ENCODE results near the gene PITPNC1.

The PITPNC1 gene

DNA sequence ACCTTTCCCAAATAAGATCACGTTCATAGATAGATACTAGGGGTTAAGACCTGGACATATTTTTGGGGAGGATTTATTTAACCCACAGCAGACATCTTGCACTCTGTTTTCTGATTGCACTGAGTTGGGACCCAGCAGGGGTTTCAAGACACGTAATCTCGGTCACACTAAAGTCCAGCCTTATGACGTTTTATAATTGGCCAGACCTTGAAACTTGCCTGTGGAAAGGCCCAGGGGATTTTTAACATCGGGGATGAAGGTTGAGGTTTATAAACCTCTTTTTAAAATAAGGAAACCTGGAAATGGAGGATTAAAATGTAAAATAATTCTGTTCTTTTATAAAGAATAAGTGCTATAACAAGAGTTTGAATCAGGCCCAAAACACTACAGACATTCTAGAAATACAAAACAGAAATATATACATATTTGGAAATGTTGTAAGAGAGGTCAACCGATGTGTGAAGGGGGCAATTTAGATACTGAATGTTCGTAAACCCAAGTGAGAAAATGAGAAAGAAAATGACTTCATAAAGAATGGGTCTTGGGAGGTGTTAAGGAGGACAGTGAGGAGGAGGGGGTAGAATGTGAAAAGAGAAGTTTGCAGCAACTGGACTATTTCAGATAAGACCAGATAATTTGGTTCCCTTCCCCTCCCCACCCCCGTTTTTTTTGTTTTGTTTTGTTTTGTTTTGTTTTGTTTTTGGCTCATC lies 279.6 kb downstream of the PITPNC1 start:
- no peak overlapping the region for H2BK12ac ChIP-seq (ENCODE audit: low read length)
- H3K4me3 ChIP-seq (ENCODE audit: low read length in 2 of 2) = no peak overlapping the region
- H3K27ac ChIP-seq (replicated peaks; ENCODE audit: low read length) = no peak overlapping the region
- no peaks in the 10 kb centered on the region for H3K36me3 ChIP-seq (replicated peaks in 1 of 2; ENCODE audit: control insufficient read depth in 2 of 2, insufficient read depth in 2 of 2, low read length in 2 of 2)
- no peak overlapping the region for H3K18ac ChIP-seq (ENCODE audit: low read length)
- H2BK5ac ChIP-seq (ENCODE audit: low read length) = no peak overlapping the region
- no CpG with 5 or more reads among the region's 8 CpGs for WGBS, 2 donors (ENCODE audit: extremely low coverage in 2 of 2, insufficient read length in 2 of 2, insufficient replicate concordance in 1 of 2)
- H3K4me2 ChIP-seq (ENCODE audit: insufficient read depth, low read length, poor library complexity, severe bottlenecking) = no peak overlapping the region
- no peak overlapping the region for H2AK5ac ChIP-seq (ENCODE audit: low read depth, low read length)
- H2AFZ ChIP-seq (ENCODE audit: low read length) = no peak overlapping the region
- no peak overlapping the region for H2BK120ac ChIP-seq (ENCODE audit: low read depth, low read length)
- no peaks in the 10 kb centered on the region for H3K79me1 ChIP-seq (ENCODE audit: low read depth, low read length)
- H4K8ac ChIP-seq (ENCODE audit: low read depth, low read length) = no peak overlapping the region
- H4K91ac ChIP-seq (ENCODE audit: low read depth, low read length, poor library complexity) = no peak overlapping the region
- H3K27me3 ChIP-seq (ENCODE audit: control insufficient read depth in 3 of 3, insufficient read depth in 3 of 3, low read depth in 1 of 3, low read length in 3 of 3) = no peaks in the 10 kb centered on the region
- no peak overlapping the region for H3K14ac ChIP-seq (ENCODE audit: low read length)
- no peak overlapping the region for H3K4ac ChIP-seq (ENCODE audit: low read length)
- H3K9me3 ChIP-seq (replicated peaks in 1 of 2; ENCODE audit: control insufficient read depth in 2 of 2, insufficient read depth in 1 of 2, low read depth in 1 of 2, low read length in 2 of 2) = peaks cover 0 to 2% of the 10 kb centered on the region in 2 donors
- no peak overlapping the region for H2BK15ac ChIP-seq (ENCODE audit: low read length)
- peaks cover 0 to 2% of the 10 kb centered on the region in 2 donors for H3K4me1 ChIP-seq (ENCODE audit: control insufficient read depth in 2 of 2, insufficient read depth in 1 of 2, low read depth in 1 of 2, low read length in 2 of 2)
- H3K23ac ChIP-seq (ENCODE audit: low read depth, low read length, poor library complexity) = no peak overlapping the region
- no peak overlapping the region for H3K9ac ChIP-seq (ENCODE audit: low read depth, low read length, poor library complexity)
- DNase-seq (ENCODE audit: low spot score) = no peak

DNA sequence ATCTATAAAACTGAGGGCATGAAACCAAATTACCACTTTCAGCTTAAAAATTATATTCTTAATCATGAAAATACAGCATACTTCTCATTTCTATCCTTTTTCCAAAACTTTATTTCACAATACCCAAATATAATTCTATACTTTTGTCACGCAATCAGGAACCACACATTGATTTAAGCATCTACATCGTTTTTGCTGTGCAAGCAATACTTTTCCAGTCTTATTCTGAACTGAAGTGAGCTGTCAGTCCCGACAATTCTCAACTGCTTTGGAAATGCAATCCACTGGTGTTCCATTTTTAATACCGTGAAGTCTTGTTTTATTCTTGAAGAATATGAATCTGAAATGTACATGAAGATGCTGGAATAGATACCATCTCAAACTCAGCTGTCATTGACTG lies 280.5 kb downstream of the PITPNC1 start:
- Histone ChIP-seq H3K14ac (ENCODE audit: low read length) (no peak overlapping the region), H3K79me1 (ENCODE audit: low read depth, low read length) (no peaks in the 10 kb centered on the region), H2BK12ac (ENCODE audit: low read length) (no peak overlapping the region), H2BK120ac (ENCODE audit: low read depth, low read length) (no peak overlapping the region), H3K18ac (ENCODE audit: low read length) (no peak overlapping the region), H2AK5ac (ENCODE audit: low read depth, low read length) (no peak overlapping the region), H3K4me2 (ENCODE audit: insufficient read depth, low read length, poor library complexity, severe bottlenecking) (no peak overlapping the region), H4K8ac (ENCODE audit: low read depth, low read length) (no peak overlapping the region), H3K9ac (ENCODE audit: low read depth, low read length, poor library complexity) (no peak overlapping the region), H3K27ac (replicated peaks; ENCODE audit: low read length) (no peak overlapping the region), H3K23ac (ENCODE audit: low read depth, low read length, poor library complexity) (no peak overlapping the region), H2BK5ac (ENCODE audit: low read length) (no peak overlapping the region), H2AFZ (ENCODE audit: low read length) (no peak overlapping the region), H3K4me3 (ENCODE audit: low read length in 2 of 2) (no peak overlapping the region), H3K4me1 (ENCODE audit: control insufficient read depth in 2 of 2, insufficient read depth in 1 of 2, low read depth in 1 of 2, low read length in 2 of 2) (peaks cover 0 to 2% of the 10 kb centered on the region in 2 donors), H3K9me3 (replicated peaks in 1 of 2; ENCODE audit: control insufficient read depth in 2 of 2, insufficient read depth in 1 of 2, low read depth in 1 of 2, low read length in 2 of 2) (peaks cover 0 to 2% of the 10 kb centered on the region in 2 donors), H2BK15ac (ENCODE audit: low read length) (no peak overlapping the region), H3K4ac (ENCODE audit: low read length) (no peak overlapping the region), H4K91ac (ENCODE audit: low read depth, low read length, poor library complexity) (no peak overlapping the region), H3K27me3 (ENCODE audit: control insufficient read depth in 3 of 3, insufficient read depth in 3 of 3, low read depth in 1 of 3, low read length in 3 of 3) (no peaks in the 10 kb centered on the region), H3K36me3 (replicated peaks in 1 of 2; ENCODE audit: control insufficient read depth in 2 of 2, insufficient read depth in 2 of 2, low read length in 2 of 2) (no peaks in the 10 kb centered on the region)
- 100% methylated on average over 1 of the region's 4 CpGs for WGBS, 2 donors (ENCODE audit: extremely low coverage in 2 of 2, insufficient read length in 2 of 2, insufficient replicate concordance in 1 of 2)
- DNase-seq (ENCODE audit: low spot score) = no peak

DNA sequence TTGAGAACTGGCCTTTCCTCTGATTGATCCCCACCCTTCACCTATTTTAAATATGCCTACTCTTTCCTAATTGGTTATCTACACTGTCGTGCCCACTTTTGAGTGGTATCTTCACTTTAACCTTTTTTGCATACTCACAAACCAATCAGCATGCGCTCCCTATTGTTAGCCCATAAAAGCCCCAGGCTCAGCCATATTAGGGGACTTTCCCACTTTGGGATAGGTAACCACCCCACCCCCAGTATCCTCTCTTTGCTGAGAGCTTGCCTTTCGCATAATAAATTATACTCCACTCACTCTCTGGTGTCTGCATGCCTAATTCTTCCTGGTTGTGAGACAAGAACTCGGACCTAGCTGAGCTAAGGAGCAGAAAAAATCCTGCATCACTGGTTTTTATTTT lies 281.2 kb downstream of the PITPNC1 start:
- Histone ChIP-seq H4K8ac (ENCODE audit: low read depth, low read length) (no peak overlapping the region), H3K4me1 (ENCODE audit: control insufficient read depth in 2 of 2, insufficient read depth in 1 of 2, low read depth in 1 of 2, low read length in 2 of 2) (peaks cover 0 to 2% of the 10 kb centered on the region in 2 donors), H3K9me3 (replicated peaks in 1 of 2; ENCODE audit: control insufficient read depth in 2 of 2, insufficient read depth in 1 of 2, low read depth in 1 of 2, low read length in 2 of 2) (peaks cover 0 to 2% of the 10 kb centered on the region in 2 donors), H3K4ac (ENCODE audit: low read length) (no peak overlapping the region), H3K14ac (ENCODE audit: low read length) (no peak overlapping the region), H2BK15ac (ENCODE audit: low read length) (no peak overlapping the region), H2BK12ac (ENCODE audit: low read length) (no peak overlapping the region), H3K18ac (ENCODE audit: low read length) (no peak overlapping the region), H3K36me3 (replicated peaks in 1 of 2; ENCODE audit: control insufficient read depth in 2 of 2, insufficient read depth in 2 of 2, low read length in 2 of 2) (no peaks in the 10 kb centered on the region), H3K27me3 (ENCODE audit: control insufficient read depth in 3 of 3, insufficient read depth in 3 of 3, low read depth in 1 of 3, low read length in 3 of 3) (no peaks in the 10 kb centered on the region), H2BK120ac (ENCODE audit: low read depth, low read length) (no peak overlapping the region), H2AFZ (ENCODE audit: low read length) (no peak overlapping the region), H3K4me2 (ENCODE audit: insufficient read depth, low read length, poor library complexity, severe bottlenecking) (no peak overlapping the region), H4K91ac (ENCODE audit: low read depth, low read length, poor library complexity) (no peak overlapping the region), H3K27ac (replicated peaks; ENCODE audit: low read length) (no peak overlapping the region), H2BK5ac (ENCODE audit: low read length) (no peak overlapping the region), H3K79me1 (ENCODE audit: low read depth, low read length) (no peaks in the 10 kb centered on the region), H3K4me3 (ENCODE audit: low read length in 2 of 2) (no peak overlapping the region), H3K23ac (ENCODE audit: low read depth, low read length, poor library complexity) (no peak overlapping the region), H2AK5ac (ENCODE audit: low read depth, low read length) (no peak overlapping the region), H3K9ac (ENCODE audit: low read depth, low read length, poor library complexity) (no peak overlapping the region)
- no peak for DNase-seq (ENCODE audit: low spot score)
- WGBS, 2 donors (ENCODE audit: extremely low coverage in 2 of 2, insufficient read length in 2 of 2, insufficient replicate concordance in 1 of 2) = no CpG with 5 or more reads among the region's 4 CpGs

GRCh38 chr17:67659028-67659427 lies 281.9 kb downstream of the PITPNC1 start:
- Histone ChIP-seq H2BK5ac (ENCODE audit: low read length) (no peak overlapping the region), H4K91ac (ENCODE audit: low read depth, low read length, poor library complexity) (no peak overlapping the region), H3K9ac (ENCODE audit: low read depth, low read length, poor library complexity) (no peak overlapping the region), H2BK120ac (ENCODE audit: low read depth, low read length) (no peak overlapping the region), H2AFZ (ENCODE audit: low read length) (no peak overlapping the region), H3K36me3 (replicated peaks in 1 of 2; ENCODE audit: control insufficient read depth in 2 of 2, insufficient read depth in 2 of 2, low read length in 2 of 2) (no peaks in the 10 kb centered on the region), H3K4me3 (ENCODE audit: low read length in 2 of 2) (no peak overlapping the region), H3K18ac (ENCODE audit: low read length) (no peak overlapping the region), H3K4me1 (ENCODE audit: control insufficient read depth in 2 of 2, insufficient read depth in 1 of 2, low read depth in 1 of 2, low read length in 2 of 2) (peaks cover 0 to 2% of the 10 kb centered on the region in 2 donors), H3K23ac (ENCODE audit: low read depth, low read length, poor library complexity) (no peak overlapping the region), H3K27ac (replicated peaks; ENCODE audit: low read length) (no peak overlapping the region), H2BK12ac (ENCODE audit: low read length) (no peak overlapping the region), H4K8ac (ENCODE audit: low read depth, low read length) (no peak overlapping the region), H3K4ac (ENCODE audit: low read length) (no peak overlapping the region), H3K4me2 (ENCODE audit: insufficient read depth, low read length, poor library complexity, severe bottlenecking) (no peak overlapping the region), H3K27me3 (ENCODE audit: control insufficient read depth in 3 of 3, insufficient read depth in 3 of 3, low read depth in 1 of 3, low read length in 3 of 3) (no peaks in the 10 kb centered on the region), H3K79me1 (ENCODE audit: low read depth, low read length) (no peaks in the 10 kb centered on the region), H2BK15ac (ENCODE audit: low read length) (no peak overlapping the region), H3K9me3 (replicated peaks in 1 of 2; ENCODE audit: control insufficient read depth in 2 of 2, insufficient read depth in 1 of 2, low read depth in 1 of 2, low read length in 2 of 2) (peaks cover 0 to 2% of the 10 kb centered on the region in 2 donors), H3K14ac (ENCODE audit: low read length) (no peak overlapping the region), H2AK5ac (ENCODE audit: low read depth, low read length) (no peak overlapping the region)
- no peak for DNase-seq (ENCODE audit: low spot score)
- no CpG with 5 or more reads among the region's 1 CpG for WGBS, 2 donors (ENCODE audit: extremely low coverage in 2 of 2, insufficient read length in 2 of 2, insufficient replicate concordance in 1 of 2)

All from neuronal stem cell (in vitro differentiated cells).